ENCODE results near the gene CRAMP1. TPM values are rescaled to one million over a fixed set of nuclear protein-coding genes. Genes with fewer than 3 reads are reported as not detected.

CRAMP1 gene
- 10 to 100 TPM in 2 of 4 donors, 1 to 10 TPM in 2; 2.6 to 25.5 (median 8.6) TPM for total RNA-seq

- Histone ChIP-seq H3K4me3 (peak within 1 kb of the TSS; percentile 84 to 87), H3K27ac (peak within 1 kb of the TSS; percentile 74 to 81), H3K9me3 (no peaks in the 10 kb centered on the region), H3K36me3 (no peaks in the 10 kb centered on the region), H3K27me3 (no peaks in the 10 kb centered on the region), H3K4me1 (peaks cover 0 to 8% of the 10 kb centered on the region in 2 donors)
- TF ChIP-seq CTCF (IDR thresholded peaks at IDR 0.05), result no peak
- TF ChIP-seq POLR2A (IDR thresholded peaks at IDR 0.05), result peak in 1 of 2 donors; percentile 57
- peak in 1 of 2 donors; percentile 28 for DNase-seq
- intact Hi-C loops (cut with DNase I; ENCODE audit: low total_unique reads), result no loop called here
These were observed at the start of gene CRAMP1 for GRCh38 chr16:1612320-1613111. Gene CRAMP1, plus strand, starts transcription at chr16:1612360. Its CDS starts 2,280 bp downstream, at chr16:1614640.

GRCh38 chr16:1563786-1564185, 48.4 kb upstream of the CRAMP1 start:
- H3K27me3 ChIP-seq, result no peaks in the 10 kb centered on the region
- no peak for TF ChIP-seq POLR2A (IDR thresholded peaks at IDR 0.05)
- H3K27ac ChIP-seq, result no peak overlapping the region
- H3K36me3 ChIP-seq, result no peaks in the 10 kb centered on the region
- no peaks in the 10 kb centered on the region for H3K4me1 ChIP-seq
- H3K4me3 ChIP-seq, result no peak overlapping the region
- H3K9me3 ChIP-seq, result no peaks in the 10 kb centered on the region
- intact Hi-C loops (cut with DNase I; ENCODE audit: low total_unique reads), result no loop called here
- DNase-seq, result no peak

GRCh38 chr16:1564325-1564724, 47.8 kb upstream of the CRAMP1 start:
- H3K9me3 ChIP-seq, result no peaks in the 10 kb centered on the region
- H3K27me3 ChIP-seq, result no peaks in the 10 kb centered on the region
- no peak overlapping the region for H3K4me3 ChIP-seq
- DNase-seq, result no peak
- H3K27ac ChIP-seq, result no peak overlapping the region
- H3K4me1 ChIP-seq, result no peaks in the 10 kb centered on the region
- H3K36me3 ChIP-seq, result no peaks in the 10 kb centered on the region
- TF ChIP-seq POLR2A (IDR thresholded peaks at IDR 0.05) (no peak), CTCF (IDR thresholded peaks at IDR 0.05) (peak in 2 of 4 experiments; percentile 5 to 29)
- intact Hi-C loops (cut with DNase I; ENCODE audit: low total_unique reads), result no loop called here

- intact Hi-C loops (cut with DNase I; ENCODE audit: low total_unique reads), result no loop called here
- H3K36me3 ChIP-seq, result no peaks in the 10 kb centered on the region
- DNase-seq, result no peak
- no peak overlapping the region for H3K27ac ChIP-seq
- no peaks in the 10 kb centered on the region for H3K9me3 ChIP-seq
- H3K4me3 ChIP-seq, result no peak overlapping the region
- no peaks in the 10 kb centered on the region for H3K27me3 ChIP-seq
- H3K4me1 ChIP-seq, result no peaks in the 10 kb centered on the region
- no peak for TF ChIP-seq CTCF (IDR thresholded peaks at IDR 0.05)
- TF ChIP-seq POLR2A (IDR thresholded peaks at IDR 0.05), result no peak
These were observed 46.9 kb upstream of the CRAMP1 start for GRCh38 chr16:1565083-1565805.

- Histone ChIP-seq H3K4me1 (no peaks in the 10 kb centered on the region), H3K9me3 (no peaks in the 10 kb centered on the region), H3K27me3 (no peaks in the 10 kb centered on the region), H3K27ac (no peak overlapping the region), H3K36me3 (no peaks in the 10 kb centered on the region), H3K4me3 (no peak overlapping the region)
- DNase-seq, result no peak
- intact Hi-C loops (cut with DNase I; ENCODE audit: low total_unique reads), result no loop called here
- TF ChIP-seq POLR2A (IDR thresholded peaks at IDR 0.05) (no peak), CTCF (IDR thresholded peaks at IDR 0.05) (no peak)
These were observed 44.2 kb upstream of the CRAMP1 start for GRCh38 chr16:1567988-1568387.
